Stimulated activated CD4-positive, alpha-beta T cell treated with anti-CD3 and anti-CD28 coated beads, Interleukin-2, amount 100 ng/mL, for 24 hours (primary cell): ENCODE measurements around the gene TTC9B.
"Not testable (repeated sequence)": the region's sequence is repeated elsewhere in the genome, so short reads cannot be mapped to it uniquely, and the experiment has no call there.

ENCODE experiments used
- DNase-seq, 2 donors: peaks; one replicate each; pipeline ENCODE4 v3.0.0-alpha.2; 2020

Gene TTC9B

DNA sequence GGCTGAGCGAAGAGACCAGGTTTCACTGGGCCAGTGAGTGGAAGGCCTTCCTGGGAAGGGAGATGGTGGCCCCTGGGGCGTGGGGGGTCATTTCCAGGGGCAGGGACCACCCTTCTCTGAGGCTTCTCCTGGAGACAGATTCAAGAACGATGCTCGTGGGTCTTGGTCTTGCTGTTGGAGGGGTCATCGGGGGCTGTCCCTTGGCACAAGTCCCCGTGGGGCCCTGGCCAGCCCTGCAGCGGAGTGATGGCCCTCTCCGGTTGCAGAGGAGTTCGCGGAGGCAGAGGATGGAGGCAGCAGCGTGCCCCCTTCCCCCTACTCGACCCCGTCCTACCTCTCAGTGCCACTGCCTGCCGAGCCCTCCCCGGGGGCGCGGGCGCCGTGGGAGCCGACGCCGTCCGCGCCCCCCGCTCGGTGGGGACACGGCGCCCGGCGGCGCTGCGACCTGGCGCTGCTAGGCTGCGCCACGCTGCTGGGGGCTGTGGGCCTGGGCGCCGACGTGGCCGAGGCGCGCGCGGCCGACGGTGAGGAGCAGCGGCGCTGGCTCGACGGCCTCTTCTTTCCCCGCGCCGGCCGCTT, 4.8 kb downstream of the TTC9B start:
- DNase-seq, result no peak

DNA sequence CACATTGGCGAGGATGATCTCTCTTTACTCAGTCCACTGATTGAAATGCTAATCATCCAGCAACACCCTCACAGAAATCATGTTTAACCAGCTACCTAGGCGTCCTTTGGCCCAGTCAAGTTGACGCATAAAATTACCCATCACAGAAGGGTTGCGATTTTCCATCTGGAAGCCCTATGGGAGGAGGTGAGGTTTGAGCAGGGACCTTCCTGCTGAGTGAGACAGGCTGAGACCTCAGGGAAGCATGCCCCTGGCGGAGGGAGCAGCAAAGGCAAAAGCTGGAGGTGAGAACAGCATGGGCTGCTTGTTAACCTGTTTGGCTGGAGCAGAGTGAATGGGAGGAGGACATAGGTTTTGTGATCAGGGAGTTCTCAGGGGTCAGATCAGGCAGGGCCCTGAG, 7.3 kb downstream of the TTC9B start:
- no peak for DNase-seq

DNA sequence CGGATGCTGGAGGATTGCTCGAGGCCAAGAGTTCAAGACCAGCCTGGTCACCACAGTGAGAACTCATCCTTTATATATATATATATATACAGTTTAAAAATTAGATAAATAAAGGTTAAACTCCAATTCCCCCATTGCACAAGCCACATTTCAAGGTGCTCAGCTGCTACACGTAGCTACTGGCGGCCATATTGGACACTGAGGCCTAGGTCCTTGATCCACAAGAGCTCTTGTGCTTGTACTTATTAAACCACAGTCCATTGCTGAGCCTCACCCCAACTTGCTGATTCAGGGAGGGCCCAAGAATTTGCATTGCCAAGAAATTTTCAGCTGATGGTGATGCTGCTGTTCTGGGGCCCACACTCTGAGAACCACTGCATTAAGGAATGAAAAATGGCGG, 9.6 kb downstream of the TTC9B start:
- DNase-seq, result no peak

DNA sequence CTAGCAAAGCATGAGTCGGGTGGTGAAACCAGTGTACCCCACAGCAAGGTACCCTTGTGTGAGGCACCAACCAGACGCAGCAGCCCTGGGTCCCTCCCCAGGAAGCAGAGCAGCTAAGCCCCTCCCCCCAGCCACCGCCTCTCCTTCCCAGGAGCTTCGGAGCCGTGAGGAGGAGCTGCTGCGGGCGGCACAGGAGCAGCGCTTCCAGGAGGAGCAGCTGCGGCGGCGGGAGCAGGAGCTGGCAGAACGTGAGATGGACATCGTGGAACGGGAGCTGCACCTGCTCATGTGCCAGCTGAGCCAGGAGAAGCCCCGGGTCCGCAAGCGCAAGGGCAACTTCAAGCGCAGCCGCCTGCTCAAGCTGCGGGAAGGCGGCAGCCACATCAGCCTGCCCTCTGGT, 12.4 kb downstream of the TTC9B start:
- DNase-seq, result no peak

GRCh38 chr19:40204381-40204780, 13.8 kb downstream of the TTC9B start:
- DNase-seq, result no peak

DNA sequence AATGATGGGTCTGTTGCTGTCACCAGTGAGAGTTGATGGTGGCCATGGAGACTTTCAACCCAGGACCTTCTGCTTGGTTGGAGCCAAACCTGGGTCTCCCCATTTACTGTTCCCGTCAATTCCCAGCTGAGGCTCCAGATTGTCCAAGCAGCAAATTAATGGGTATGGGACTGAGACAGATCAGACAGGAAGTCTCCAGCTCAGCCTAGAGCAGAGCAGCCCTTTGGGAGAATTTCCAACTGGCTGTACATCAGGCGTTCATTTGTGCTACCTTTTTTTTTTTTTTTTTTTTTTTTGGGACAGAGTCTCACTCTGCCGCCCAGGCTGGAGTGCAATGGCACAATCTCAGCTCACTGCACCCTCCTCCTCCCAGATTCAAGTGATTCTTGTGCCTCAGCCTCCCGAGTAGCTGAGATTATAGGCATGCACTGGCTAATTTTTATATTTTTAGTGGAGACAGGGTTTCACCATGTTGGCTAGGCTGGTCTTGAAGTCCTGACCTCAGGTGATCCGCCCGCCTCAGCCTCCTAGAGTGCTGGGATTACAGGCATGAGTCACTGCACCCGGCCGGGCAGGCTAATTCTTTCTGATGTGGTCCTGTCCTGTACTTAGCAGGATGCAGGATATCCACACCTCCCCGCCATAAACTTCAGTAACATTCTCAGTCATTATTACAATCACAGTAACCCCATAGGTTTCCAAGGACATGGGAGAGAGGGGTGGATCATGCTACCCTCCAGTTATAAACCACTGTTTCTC, 17.7 kb downstream of the TTC9B start:
- DNase-seq, result no peak

DNA sequence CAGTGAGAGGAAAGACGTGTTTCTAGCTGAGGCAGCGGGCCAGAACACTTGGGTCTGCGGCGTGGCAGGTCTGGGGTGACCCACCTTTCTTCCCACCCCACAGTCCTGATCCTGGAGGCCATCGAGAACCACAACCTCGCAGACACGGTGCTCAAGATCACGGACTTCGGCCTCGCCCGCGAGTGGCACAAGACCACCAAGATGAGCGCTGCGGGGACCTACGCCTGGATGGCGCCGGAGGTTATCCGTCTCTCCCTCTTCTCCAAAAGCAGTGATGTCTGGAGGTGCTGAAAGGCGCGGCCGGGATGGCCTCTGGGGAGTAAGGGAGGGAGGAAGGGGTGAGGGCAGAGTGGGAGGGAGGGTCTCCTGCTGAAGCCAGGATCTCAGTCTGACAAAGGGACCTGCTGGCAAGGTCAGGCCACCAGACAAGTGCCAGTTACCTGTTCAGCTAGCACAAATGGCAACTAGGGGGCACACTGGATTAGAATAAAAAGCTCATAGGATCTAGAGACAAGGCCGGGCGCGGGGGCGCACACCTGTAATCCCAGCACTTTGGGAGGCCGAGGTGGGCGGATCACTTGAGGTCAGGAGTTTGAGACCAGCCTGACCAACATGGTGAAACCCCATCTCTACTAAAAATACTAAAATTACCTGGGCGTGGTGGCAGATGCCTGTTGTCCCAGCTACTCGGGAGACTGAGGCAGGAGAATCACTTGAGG, 19.8 kb downstream of the TTC9B start:
- no peak for DNase-seq

DNA sequence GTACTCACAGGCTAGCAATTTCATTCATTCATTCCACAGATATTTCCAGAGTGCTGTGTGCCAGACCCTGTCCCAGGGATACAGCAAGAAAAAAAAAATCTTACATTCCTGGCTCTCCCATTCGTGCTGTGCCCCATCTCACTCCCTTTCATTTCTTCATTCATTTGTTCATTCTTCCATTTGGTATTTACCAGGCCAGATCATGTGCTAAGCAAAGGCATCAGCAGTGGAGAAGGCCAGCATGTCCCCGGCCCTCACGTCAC, 24.7 kb downstream of the TTC9B start:
- no peak for DNase-seq

DNA sequence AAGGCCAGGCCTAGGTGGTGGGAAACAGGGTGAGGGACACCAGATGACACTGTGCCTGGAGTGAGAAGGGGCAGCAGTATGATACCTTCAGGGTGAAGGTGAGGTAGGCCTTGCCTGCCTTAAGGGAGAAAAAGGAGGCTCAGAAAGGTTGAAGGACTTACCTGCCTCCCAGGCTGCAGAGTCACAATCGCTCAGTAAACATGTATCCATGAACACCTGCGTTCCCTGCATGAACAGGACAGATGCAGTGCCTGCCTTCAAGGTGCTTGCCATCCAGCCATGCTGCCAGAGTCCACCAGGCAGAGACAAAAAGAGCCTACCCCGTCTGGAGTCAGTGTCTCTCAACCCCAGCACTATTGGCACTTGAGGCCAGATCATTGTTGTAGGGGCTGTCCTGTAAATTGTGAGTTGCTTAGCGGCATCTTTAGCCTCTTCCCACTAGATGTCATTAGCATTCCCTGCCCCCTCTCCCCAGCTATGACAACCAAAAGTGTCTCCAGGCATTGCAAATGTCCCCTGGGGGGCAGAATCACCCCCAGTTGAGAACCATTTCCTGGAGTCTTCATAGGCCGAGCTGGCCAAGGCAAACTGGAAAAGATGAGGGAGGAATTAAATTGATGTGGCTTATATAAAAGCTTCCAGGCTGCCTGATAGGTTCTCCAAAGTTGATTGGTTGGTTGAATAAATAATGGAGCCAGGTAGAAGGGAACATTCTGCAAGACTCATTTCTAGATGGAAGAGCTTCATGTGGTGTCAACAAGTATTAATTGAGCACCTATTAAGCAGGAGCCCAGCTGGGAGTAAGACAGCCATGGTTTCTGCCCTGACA, 25.2 kb downstream of the TTC9B start:
- no peak for DNase-seq

- peak; percentile 19 to 43 for DNase-seq
Observed at GRCh38 chr19:40191836-40192646, 26.1 kb downstream of the TTC9B start.

GRCh38 chr19:40190891-40191835, 27.0 kb downstream of the TTC9B start, which contains the start of gene MAP3K10:
MAP3K10 (plus strand) TSS chr19:40191426; CDS start chr19:40192032, 606 bp downstream.
- DNase-seq, result peak; percentile 81 to 83

DNA sequence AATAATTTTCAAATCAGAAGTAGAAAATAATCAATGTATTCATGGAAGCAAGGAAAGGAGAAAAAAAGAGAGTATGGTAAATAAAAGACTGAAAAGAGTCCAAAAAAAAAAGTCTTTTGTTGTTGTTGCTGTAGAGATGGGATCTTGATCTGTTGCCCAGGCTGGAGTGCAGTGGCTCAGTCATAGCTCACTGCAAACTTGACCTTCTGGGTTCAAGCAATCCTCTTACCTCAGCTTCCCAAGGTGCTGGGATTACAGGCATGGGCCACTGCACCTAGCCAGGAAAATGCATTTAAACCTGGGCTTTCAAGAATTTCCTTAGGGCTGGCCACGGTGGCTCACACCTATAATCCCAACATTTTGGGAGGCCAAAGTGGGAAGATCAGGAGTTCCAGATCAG, 33.9 kb downstream of the TTC9B start:
- no peak for DNase-seq

GRCh38 chr19:40178756-40179155, 39.4 kb downstream of the TTC9B start:
- no peak for DNase-seq

DNA sequence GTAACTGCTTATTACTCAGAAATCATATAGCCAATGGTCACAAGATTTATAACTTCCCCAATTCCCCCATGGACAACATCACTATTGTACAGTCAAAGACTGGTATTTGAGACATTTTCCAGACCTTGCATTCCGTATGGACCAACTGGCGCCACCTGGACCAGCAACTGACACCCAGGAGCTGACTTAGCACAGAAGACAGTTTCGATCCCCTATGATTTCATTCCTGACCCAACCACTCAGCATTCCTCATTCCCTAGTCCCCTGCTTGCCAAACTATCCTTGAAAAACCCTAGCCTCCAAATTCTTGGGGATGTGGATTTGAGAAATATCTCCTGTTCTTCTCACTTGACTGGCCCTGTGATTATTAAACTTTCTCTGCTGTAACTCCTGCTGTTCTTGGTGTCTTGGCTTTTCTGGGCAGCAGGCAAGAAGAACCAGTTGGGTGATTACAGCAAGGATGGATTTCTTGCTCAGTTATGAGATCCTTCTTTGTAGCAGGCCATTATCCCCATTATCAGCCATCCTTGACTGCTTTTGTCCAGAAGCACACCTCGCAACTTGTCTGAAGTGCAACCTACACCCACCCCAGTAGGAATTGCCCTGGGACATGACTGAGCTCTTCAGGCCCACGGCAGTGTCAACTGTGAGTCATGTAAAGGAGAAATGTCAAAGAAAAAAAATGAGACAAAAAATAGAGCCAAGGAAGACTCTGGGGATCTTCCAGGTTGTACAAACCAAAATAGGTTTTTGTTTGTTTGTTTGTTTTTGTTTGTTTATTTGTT, 40.7 kb downstream of the TTC9B start:
- no peak for DNase-seq

DNA sequence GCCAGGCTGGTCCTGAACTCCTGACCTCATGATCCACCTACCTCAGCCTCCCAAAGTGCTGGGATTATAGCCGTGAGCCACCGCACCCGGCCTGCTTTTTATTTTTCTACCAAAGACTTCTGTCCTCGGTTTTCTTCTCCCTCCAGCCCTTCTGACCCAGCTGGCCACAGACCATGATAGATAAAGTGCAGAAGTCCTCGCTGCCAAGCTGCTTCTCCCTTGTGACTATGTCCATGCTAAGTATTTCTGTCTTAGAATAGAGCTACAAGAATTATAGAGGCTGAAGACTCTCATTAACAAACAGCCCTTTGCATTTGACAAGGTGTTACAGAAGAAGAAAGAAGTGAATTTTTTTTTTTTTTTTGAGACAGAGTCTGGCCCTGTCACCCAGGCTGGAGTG, 42.4 kb downstream of the TTC9B start:
- DNase-seq, result no peak

GRCh38 chr19:40174092-40174491, 44.1 kb downstream of the TTC9B start:
- no peak for DNase-seq

GRCh38 chr19:40171293-40171692, 46.9 kb downstream of the TTC9B start:
- DNase-seq, result not testable (repeated sequence)

DNA sequence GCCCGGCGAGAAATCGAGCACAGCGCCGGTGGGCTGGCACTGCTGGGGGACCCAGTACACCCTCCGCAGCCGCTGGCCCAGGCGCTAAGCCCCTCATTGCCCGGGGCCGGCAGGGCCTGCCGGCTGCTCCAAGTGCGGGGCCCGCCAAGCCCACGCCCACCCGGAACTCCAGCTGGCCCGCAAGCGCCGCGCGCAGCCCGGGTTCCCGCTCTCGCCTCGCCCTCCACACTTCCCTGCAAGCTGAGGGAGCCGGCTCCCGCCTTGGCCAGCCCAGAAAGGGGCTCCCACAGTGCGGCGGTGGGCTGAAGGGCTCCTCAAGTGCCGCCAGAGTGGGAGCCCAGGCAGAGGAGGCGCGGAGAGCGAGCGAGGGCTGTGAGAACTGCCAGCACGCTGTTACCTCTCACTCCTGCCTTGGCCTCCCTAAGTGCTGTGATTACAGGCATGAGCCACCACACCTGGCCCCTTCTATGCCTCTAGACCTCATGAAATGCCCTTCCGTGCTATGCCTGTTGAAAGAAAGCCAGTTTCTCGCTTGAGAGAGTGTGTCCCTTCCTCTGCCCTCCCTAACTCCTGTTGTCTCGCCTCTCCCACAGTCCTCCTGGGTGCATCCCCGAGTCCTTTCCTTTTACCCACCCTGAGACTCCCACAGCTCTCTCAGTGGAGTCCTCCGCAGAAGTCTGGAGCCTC, 47.7 kb downstream of the TTC9B start:
- DNase-seq, result not testable (repeated sequence)

DNA sequence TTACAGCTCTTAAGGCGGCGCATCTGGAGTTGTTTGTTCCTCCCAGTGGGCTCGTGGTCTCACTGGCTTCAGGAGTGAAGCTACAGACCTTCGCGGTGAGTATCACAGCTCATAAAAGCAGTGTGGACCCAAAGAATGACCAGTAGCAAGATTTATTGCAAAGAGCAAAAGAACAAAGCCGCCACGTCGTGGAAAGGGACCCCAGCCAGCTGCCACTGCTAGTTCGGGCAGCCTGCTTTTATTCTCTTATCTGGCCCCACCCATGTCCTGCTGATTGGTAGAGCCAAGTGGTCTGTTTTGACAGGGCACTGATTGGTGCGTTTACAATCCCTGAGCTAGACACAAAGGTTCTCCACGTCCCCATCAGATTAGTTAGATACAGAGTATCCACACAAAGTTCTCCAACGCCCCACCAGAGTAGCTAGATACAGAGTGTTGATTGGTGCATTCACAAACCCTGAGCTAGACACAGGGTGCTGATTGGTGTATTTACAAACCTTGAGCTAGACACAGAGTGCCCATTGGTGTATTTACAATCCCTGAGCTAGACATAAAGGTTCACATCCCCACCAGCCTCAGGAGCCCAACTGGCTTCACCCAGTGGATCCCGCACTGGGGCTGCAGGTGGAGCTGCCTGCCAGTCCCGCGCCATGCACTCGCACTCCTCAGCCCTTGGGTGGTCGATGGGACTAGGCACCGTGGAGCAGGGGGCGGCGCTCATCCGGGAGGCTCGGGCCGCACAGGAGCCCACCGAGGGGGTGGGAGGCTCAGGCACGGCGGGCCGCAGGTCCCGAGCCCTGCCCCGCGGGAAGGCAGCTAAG, 48.5 kb downstream of the TTC9B start:
- not testable (repeated sequence) for DNase-seq
